CD4-positive, alpha-beta T cell treated with Interferon alpha-2 for 1 hour (primary cell): Measurements from ENCODE around the gene TMEM109.

Experiments used
- DNase-seq, 2 donors: peaks; one replicate each; pipeline ENCODE4 v3.0.0-alpha.2; 2020 to 2022

The TMEM109 gene

DNA sequence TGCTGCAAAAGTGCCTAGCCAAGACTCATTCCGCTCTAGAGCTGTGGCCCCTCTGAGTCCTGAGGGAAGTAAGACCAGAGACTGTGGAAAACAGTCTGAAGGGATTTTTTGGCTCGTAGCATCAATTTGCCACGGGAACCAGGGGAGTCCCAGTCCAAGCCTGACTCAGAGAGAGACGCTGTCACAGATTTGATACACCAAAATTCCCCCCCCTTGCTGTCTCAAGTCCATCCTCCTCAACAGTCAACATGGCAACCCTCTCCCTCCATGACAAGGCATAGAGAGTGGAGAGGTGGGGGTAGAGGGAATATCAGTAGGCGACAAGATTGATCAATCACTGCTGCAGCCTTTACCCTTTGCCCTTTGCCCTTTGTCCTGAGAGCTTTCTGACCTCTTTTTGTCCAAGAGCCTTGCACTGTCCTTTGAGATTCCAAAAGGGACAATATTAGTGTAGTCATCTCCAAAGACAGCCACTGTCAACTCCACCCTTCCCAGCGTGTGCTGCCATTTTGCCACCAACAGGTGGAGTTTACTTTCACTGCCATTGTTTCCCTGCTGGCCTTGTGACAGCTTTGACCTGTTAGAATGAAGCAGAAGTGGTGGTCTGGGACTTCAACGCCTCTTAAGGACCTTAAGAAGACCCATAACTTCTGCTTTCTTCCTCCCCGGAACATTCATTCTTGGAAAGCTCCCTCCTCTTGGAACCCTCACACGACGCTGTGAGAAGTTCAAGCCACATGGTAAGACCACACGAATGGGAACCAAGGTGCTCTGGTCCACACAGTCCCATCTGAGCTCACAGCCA lies 30.7 kb downstream of the TMEM109 start:
- peak in 1 of 2 donors; percentile 14 for DNase-seq

DNA sequence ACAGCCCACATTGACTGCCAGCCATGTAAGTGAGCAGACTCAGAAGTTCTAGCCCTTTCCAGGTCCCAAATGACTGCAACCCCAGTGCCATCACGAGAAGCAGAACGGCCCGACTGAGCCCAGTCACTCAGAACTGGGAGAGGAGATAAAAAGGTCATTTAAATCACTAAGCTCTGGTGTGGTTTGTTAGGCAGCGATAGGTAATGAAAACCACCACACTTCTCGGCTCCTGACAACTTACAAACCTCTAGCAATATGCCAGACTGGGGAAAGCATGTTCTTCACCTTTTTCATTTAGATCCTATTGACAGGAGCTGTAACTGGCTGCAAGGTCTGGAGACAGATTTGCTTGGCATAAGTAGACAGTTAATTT lies 31.3 kb downstream of the TMEM109 start:
- no peak for DNase-seq

DNA sequence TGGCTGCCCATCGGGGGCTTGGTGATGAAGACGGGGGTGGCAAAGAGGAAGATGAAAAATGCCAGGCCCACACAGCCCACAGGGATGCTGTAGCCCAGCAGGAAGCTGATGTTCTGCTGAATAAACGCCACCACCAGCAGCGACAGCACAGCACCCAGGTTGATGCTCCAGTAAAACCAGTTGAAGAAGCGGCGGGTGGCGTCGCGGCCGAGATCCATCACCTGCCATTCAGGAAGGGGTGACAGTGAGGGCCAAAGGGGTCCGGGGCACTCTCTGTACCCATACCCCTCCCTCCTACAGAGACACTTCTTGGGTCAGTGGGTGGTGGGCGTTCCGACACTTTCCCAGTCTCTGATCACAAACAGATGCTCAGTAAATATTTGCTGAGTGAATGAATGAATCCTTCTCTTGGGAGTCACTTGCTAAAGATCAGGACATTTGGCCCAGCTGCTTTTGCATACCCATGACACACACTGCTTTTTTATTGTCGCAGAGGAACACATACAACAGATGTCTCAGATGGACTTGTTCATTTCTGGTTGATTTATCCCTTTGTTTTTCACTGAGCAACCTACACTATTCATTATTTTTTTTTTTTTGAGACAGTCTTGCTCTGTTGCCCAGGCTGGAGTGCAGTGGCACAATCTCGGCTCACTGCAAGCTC lies 32.8 kb downstream of the TMEM109 start:
- DNase-seq: no peak

DNA sequence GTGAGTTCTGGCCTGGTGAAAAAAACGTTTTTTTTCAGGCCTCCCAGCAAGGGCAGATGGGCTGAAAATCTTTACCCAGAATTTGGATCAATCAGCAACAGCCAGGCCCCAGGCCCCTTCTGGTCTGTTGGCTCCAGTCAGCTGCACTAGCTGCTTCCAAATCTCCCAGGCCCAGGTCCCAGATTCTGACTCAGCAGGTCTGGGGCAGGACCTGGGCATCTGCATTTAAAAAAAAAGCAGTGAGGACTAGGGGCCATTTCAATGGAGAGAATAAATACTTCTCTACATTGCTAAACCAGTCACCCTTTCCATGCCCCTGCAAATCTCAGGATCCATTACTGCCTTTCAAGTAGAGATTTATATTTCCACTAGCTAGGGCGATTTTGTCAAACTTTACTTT lies 33.7 kb downstream of the TMEM109 start:
- DNase-seq: no peak

DNA sequence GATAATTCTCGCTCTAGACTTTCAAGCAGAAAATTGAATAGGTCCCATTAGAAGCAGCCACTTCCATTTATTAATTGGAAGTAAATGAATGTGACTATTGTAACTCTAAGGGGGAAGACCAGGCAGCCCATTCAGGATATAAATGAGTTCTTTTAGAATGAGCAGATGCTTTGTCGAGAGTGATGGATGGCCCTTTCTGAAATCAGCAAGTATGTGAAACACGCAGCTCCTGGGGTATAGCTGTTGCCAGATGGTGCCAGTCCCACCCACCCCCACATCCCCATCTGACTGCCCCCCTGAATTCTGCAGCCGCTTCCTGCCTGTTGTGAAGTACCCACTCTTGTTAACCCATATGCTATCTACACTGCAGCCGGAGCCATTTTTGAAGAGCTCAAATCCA lies 34.3 kb downstream of the TMEM109 start:
- no peak for DNase-seq

DNA sequence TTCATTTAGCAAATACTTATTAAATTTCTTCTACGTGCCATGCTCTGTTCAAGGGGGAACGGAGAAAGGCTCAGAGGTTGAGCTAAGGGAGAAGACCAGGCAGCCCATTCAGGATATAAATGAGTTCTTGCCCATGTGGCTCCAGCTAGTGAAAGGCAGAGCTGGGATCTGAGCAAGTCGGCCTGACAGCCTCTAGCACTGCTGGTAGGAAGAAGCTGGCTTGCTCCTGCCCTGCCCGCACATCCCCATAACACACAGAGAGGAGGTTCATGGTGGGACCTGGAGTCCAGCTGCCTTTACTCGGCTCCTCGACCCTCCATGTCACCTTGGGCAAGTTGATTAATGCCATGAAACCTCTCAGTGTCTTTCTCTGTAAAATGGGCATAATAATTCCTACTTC lies 36.1 kb downstream of the TMEM109 start:
- no peak for DNase-seq

DNA sequence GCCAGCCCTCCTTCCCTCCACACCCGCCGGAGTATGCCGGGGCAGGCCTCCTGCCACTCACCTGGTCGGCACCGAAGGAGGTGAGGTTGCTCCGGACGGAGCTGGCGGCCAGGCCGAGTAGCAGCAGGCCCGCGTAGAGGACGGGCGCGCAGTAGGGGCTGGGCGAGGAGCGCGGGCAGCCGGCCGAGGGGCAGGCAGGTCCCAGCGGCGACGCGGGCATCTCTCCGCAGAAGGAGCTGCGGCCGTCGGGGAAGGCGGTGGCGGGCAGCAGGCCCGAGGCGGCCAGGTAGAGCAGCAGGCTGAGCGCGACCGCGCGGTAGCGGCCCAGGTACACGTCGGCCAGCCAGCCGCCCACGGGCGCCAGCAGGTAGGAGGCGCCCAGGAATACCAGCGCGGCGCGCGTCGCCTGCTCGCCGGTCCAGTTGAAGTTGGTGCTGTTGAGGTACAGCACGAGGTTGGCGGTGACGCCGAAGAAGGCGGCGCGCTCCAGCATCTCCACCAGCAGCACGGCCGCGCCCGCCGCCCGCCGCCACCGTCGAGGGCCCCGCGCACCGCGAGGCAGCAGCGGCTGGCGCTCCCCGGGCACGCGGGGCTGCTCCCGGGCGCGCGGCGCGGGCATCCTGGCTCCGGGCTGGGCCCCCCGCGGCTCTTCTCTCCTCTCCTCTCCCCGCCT lies 37.1 kb downstream of the TMEM109 start:
- DNase-seq: peak; percentile 8 to 27

DNA sequence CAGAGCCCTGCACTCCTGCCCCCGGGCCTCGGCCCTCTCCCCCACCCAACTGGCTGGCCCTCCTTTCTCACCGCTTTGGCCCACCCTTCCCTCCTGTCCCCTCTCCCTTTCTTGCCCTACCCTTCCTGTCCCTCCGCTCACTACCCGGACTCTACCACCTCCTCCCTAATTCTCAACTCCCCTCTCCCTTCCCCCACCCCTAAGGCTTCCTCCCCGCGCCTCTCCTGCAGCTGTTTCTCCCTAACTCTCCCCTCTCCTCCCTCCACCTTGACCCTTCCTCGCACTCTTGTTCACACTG lies 37.6 kb downstream of the TMEM109 start:
- no peak for DNase-seq

DNA sequence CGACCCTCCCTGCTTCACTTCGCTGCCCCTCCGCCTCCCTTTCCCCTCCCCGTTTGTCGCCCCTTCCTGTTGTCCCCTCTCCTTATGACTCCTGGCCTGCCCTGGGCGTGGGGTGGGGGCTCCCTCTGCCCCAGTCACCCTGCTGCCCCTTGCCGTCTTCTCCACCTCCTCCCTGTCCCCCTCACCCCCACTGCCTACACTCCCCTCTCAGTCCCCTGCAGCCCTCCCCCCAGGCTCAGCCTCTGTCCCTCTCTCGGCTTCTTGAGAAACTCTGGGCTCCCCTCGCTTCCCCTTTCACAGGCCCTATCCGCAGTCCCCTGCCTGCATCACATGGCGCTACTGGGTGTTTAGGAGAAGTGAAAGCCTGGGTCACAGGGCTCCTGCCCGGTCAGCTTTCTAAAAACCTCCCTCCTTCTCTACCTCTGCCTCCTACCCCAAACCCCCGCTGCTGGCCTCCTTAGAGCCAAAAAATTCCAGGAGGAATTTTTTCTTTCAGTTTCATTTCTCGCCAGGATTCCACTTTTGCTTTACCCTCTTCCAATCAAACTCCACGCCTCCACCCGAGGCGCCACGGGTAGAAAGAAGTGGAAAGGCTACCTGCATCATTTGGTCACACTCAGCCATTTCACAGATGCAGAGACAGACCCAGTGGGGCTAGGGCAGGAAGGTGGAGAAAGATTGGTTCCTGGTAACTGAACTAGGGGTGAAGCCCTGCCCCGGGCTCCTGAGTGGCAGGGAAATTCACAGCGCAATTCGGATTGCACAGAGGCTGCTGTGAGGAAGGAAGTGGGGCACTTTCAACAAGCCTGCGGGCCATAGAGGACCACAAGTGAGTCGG lies 38.2 kb downstream of the TMEM109 start, which contains the start of gene SLC15A3:
TSS of gene SLC15A3 (minus strand) at position 273 of the 838 bp plus-strand sequence. CDS start 625 bp downstream, outside the sequence.
- DNase-seq: peak; percentile 47 to 83

DNA sequence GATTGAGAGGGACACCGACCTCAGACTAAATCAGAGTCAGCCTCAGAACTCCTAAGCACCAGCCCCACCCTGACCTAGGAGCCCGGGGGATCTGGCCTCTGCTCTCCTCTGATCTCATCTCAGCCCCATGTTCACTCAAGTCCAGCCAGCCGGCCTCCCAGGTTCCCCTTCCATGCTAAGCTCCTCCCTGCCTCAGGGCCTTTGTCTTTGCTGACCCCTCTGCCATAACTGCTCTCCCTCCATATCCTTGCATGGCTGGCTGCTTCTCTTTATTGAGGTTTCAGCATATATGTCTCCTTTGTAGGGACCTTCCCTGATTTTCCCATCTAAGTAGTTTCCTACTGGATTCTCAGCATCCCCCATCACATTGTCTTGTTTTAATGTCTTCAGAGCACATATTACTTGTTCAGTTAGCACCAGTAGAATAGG lies 38.8 kb downstream of the TMEM109 start:
- no peak for DNase-seq

DNA sequence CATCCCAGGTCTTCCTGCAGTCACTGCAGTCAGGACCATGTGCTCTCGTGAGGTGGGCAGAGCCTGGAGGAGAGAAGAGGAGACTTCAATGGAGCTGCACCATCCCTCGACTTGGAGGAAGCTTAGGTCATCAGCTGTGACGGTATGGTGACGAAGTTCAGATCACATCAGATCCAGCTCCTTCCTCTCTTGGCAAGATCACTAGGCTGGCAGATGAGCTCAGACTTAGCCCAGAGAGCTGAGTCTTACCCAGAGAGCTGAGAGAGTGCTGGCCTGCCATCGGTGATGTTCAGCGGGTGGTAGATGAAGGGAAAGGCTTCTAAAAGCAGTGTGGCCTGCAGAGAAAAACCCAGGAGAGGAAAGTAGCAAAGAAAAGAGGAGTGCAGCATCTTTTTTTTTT lies 39.8 kb downstream of the TMEM109 start:
- DNase-seq: peak in 1 of 2 donors; percentile 65

DNA sequence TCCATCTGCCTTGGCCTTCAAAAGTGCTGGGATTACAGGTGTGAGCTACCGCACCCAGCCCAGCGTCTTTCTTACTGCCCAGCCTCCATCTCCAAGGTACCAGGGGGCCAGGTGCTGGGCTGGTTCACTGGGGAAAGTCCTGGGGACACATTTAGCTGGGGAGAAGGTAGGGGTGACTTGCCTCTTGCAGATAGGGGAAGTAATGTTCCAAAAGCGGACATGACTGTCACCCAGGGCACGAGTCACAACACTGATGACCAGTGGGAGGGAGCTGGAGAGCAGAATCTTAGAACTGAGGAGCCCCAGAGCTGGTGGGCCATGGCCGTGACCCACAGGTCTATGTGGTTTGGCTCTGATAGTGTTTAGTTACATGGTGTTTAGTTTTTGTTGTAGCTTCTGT lies 40.5 kb downstream of the TMEM109 start:
- peak in 1 of 2 donors; percentile 63 for DNase-seq

DNA sequence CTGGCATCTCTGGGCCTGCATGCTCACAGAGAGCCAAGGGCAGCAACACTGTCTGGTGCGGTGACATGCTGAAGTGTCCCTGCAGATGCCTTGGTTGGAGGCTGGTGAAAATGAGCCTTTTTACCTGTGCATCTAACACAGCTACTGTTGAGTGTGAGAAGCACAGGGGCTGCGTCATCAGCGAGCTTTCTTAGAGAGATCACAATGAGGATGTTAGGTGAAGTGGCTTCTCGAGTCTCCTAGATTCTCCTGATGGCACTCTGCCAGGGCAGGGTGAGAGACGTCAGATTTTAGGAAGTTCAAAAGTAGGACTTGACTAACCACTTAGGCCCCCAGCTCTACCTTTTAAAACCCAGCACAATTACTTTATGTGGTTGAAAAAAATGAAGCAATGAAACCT lies 41.6 kb downstream of the TMEM109 start:
- DNase-seq: no peak

DNA sequence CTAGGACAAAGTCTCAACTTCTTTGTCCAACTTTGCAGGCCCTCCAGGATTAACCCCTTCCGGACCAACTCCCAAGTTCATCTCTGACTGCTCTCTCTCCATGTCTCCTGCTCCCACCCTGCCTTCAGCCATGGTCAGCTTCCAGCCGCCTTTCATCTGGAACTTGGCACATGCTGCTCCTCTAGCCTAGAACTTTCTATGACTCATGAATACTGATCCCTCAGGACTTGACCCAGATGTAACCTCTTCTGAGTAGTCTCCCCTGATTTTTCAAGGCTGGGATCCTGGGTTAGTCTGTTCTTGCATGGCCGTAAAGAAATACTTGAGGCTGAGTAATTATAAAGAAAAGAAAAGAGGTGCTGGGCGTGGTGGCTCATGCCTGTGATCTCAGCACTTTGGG lies 43.2 kb downstream of the TMEM109 start:
- DNase-seq: no peak

DNA sequence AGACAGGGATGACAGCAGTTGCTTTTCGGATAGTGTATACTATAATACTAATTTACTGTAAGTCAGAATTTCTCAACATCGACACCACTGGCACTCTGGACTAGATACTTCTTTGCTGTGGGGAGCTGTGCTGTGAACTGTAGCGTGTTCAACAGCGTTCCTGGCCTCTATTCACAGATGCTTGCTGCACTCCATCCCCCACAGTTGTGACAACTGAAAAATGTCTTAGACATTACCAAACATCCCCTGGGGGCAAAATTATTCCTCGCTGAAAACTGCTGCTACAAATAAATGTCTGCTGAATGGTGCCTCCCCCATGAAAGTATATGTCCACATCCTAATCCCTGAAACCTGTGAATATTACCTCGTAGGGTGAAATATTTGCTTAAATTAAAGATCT lies 45.5 kb downstream of the TMEM109 start:
- DNase-seq: no peak

DNA sequence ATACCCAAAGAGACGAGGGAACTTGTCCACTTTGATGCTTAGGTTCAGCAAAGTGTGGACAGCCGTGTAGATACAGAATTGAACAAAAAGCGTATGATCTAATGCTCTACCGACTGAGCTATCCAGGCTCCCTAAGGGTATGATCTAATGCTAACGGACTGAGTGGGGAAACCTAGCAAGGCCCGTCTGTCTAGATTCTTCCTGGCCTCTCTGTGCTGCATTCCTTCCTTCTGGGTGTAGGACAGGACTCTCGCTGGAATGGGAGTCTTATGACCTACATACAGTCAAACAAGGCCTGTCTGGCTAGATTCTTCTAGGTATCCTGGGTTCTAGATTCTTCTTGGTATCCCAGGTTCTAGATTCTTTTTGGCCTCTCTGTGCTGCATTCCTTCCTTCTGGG lies 46.4 kb downstream of the TMEM109 start:
- DNase-seq: no peak

DNA sequence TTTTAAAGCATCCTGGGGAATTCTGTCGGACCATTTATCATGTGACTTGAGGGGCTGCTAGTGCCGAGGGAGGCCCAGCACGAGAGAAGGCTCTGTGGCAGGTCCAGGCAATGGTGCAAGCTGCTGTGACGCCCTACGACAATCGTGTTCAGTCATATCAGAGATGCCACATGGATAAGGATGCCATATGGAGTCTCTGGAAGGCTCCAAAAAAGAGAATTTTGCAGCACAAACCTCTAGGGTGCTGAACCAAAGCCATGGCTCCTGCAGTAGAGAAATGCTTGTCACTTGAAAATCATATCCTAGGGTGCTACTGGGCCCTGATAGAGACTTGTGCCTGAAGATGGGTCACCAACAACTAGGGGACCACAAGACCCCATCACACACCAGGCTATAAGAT lies 50.8 kb downstream of the TMEM109 start:
- no peak for DNase-seq

DNA sequence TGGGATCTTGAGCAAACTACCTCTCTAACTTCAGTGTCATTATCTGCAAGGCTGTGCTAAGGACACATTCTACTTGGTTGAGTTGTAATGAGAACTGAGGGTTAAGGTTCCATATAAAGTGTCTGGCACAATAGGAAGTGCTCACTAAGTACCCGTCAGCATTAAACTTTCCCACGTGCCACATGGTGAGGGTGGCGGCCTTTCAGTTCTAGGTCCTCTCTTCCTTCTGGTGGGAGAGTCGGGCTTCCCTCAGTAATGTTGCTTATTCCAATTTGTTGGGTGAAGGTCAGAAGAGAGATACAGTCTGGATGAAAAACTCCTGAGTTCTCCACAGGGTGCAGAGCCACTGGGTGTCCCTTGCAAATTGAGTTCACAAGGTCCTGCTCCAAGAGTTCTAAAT lies 52.9 kb downstream of the TMEM109 start:
- DNase-seq: no peak

DNA sequence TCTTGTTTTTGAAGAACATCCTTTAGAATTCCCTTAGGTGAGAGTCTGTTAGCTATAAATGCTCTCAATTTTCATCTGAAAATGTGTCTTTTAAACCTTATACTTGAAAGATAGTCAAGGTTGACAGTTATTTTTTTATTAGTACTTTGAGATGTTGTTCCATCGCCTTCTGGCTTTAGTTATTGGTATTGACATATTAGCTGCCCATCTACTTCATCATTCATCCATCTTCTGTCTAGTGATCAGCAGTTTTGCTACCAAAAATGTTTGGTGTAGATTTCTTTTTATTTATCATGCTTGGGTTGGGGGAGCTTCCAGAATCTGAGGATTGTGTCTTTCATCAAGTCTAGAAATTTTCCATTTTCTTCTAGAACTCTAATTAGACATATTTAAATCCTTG lies 54.3 kb downstream of the TMEM109 start:
- DNase-seq: no peak

DNA sequence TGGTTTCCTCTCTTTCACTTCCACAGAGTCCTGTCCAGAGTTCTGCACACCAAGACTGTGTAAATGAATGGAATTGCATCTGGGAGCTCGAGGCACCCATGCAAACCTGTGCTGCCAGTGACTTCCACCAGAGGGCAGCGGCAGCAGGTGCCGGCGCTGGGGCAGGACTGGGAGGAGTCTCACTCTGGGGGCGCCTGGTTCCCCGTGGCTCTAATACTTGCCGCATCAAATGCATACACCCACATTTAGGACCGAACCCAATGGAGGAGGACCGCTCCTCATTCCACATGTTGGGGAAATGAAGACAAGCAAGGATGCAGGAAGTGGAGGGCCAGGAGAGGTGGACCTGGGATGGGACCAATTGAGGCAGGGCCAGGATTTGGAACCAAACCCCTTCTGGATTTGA lies 56.4 kb downstream of the TMEM109 start:
- DNase-seq: peak; percentile 78 to 85

DNA sequence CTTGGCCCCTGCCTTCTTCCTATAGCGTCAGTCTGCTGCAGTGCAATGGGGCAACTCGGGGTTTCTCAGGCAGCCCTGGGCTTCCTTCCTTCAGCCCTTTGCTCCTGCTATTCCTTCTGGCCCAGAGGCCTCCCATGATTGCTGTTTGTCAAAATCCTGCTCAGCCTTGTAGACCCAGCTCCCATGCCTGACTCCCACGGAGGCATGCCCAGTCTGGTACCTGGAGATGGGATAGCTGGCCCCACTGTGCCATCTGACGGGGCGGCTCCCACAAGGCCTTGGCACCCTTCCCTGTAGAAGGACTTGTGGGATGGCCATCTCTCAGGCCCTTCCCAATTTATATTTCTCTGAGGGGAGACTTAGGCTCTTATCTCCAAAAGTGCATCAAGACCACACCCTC lies 56.9 kb downstream of the TMEM109 start:
- DNase-seq: no peak

DNA sequence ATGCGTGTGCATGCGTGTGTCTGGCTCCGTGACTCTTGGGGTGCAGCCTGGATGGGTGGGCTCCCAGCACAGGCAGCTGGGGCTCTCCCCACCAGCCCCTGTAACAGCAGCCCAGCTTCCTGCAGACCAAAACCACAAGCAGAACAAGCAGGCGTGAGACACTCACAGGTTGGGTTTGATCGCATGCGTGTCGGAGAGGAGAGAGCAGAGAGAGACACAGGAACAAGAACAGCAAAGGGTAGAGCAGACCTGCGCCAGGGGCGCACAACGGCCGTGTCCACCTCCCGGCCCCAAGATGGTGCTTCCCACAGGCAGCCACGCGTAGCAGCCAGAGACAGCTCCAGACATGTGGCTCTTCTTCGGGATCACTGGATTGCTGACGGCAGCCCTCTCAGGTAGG lies 57.6 kb downstream of the TMEM109 start, which contains the start of gene CD6:
TSS of gene CD6 (plus strand) at position 161 of the 400 bp plus-strand sequence. CDS start at position 347, 186 bp downstream.
- peak; percentile 65 to 74 for DNase-seq
